GM12878 (cell line): ENCODE results near the gene CIAO2A. TPM values are rescaled to one million over a fixed set of nuclear protein-coding genes. Genes with fewer than 3 reads are reported as not detected.

Experiments used
- CREB1 ChIP-seq: IDR thresholded peaks from 2 replicates; pipeline ENCODE4 v1.6.1; 2012; ENCODE audit warnings: low read depth, mild to moderate bottlenecking, inconsistent platforms
- FOXM1 ChIP-seq: IDR thresholded peaks from 2 replicates; pipeline ENCODE4 v1.6.1; 2012; ENCODE audit warnings: low read depth, mild to moderate bottlenecking, inconsistent platforms, low read length, moderate library complexity
- KDM1A ChIP-seq: fragments of 200-600 bp; sonication (generic); IDR thresholded peaks from 2 replicates; pipeline ENCODE4 v1.6.1; 2016; ENCODE audit warnings: borderline replicate concordance
- MEF2A ChIP-seq: IDR thresholded peaks from 2 replicates; pipeline ENCODE4 v1.6.1; 2011; ENCODE audit warnings: low read depth, mild to moderate bottlenecking, low read length, moderate library complexity; ENCODE audit not compliant: insufficient read depth
- NFYA ChIP-seq: IDR thresholded peaks from 2 replicates; pipeline ENCODE4 v1.6.1; 2011; ENCODE audit warnings: low read depth, mild to moderate bottlenecking, low read length, improper control_type of control experiment, borderline replicate concordance
- NR2C2 ChIP-seq: IDR thresholded peaks from 2 replicates; pipeline ENCODE4 v1.6.1; 2011; ENCODE audit warnings: borderline replicate concordance, low read depth; ENCODE audit not compliant: control insufficient read depth, insufficient read length
- SKIL ChIP-seq: fragments of 450-650 bp; IDR thresholded peaks from 2 replicates; pipeline ENCODE4 v1.6.1; 2017; ENCODE audit warnings: mild to moderate bottlenecking, low read depth, inconsistent platforms; ENCODE audit not compliant: poor library complexity, severe bottlenecking
- TCF7 ChIP-seq: IDR thresholded peaks from 2 replicates; pipeline ENCODE4 v1.6.1; 2014; ENCODE audit warnings: antibody characterized with exemption, borderline replicate concordance
- ZBTB4 ChIP-seq: fragments of 450-650 bp; formaldehyde crosslinking; IDR thresholded peaks from 2 replicates; pipeline ENCODE4 v1.4.0; 2022; ENCODE audit warnings: mild to moderate bottlenecking, moderate library complexity
- polyA plus RNA-seq, 11 experiments: library from polyadenylated mRNA; depleted of rRNA in 4 of 11; unstranded in 6 of 11; stranded (reverse) in 5 of 11; fragments of >200 nt; fragmentation: Nextera tagmentation in 4 of 11; fragmentation: Illumina TruSeq in 1 of 11; extraction: Ambion mirVana in 4 of 11; extraction: Trizol in 1 of 11; gene quantifications; 1 replicate in 1 of 11; 2 replicates in 10 of 11; pipeline versions ENCODE4 v1.2.1 to v1.2.3, GENCODE V29; 2011 to 2016; ENCODE audit warnings: inconsistent platforms in 2 of 11, missing spikeins in 2 of 11, low read depth in 1 of 11
- total RNA-seq, 4 experiments: library from RNA; depleted of rRNA in 3 of 4; stranded (reverse); fragments of >200 nt in 3 of 4; fragmentation: Illumina TruSeq in 1 of 4; extraction: Trizol in 1 of 4; gene quantifications; 2 replicates each; pipeline versions ENCODE4 v1.2.1 to v1.2.3, GENCODE V29; 2013 to 2021
- TF ChIP-seq, protein P1 (sequence below): fragments of 450-650 bp; IDR thresholded peaks from 2 replicates; pipeline ENCODE4 v1.6.1; 2016; ENCODE audit warnings: mild to moderate bottlenecking
- TF ChIP-seq, protein P2 (sequence below): IDR thresholded peaks from 2 replicates; pipeline ENCODE4 v1.6.1; 2012; ENCODE audit warnings: low read depth, low read length, improper control_type of control experiment

CIAO2A gene
- total and polyA plus RNA-seq, 10 of the 15 experiments (the other 5 are each of a cell fraction or from before 2014, with no cell fraction given), result 94.5 to 400 (median 204) TPM

DNA sequence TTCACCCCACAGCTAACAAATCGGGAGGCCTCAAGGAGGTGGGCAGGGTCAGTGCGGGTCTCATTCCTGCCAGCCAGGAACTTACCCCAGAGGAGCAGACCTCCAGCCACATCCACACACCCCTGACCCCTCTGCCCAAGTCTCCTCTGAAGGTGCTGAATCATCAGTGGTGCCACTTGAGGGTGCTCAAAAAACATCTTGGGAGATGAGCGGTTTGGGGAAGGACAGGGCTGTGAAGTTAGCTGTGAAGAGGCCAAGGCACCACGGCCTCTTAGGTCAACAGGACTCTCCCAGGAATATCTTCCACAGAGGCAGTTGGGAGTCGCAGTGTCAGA, 48.6 kb downstream of the CIAO2A start (continued):
- TF ChIP-seq SKIL (no peak), CREB1 (no peak), NR2C2 (no peak), FOXM1 (no peak), TCF7 (no peak), KDM1A (no peak), MEF2A (no peak), NFYA (no peak), ZBTB4 (no peak)
- TF ChIP-seq, protein P1, sequence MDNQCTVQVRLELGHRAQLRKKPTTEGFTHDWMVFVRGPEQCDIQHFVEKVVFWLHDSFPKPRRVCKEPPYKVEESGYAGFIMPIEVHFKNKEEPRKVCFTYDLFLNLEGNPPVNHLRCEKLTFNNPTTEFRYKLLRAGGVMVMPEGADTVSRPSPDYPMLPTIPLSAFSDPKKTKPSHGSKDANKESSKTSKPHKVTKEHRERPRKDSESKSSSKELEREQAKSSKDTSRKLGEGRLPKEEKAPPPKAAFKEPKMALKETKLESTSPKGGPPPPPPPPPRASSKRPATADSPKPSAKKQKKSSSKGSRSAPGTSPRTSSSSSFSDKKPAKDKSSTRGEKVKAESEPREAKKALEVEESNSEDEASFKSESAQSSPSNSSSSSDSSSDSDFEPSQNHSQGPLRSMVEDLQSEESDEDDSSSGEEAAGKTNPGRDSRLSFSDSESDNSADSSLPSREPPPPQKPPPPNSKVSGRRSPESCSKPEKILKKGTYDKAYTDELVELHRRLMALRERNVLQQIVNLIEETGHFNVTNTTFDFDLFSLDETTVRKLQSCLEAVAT, result no peak
- TF ChIP-seq, protein P2, sequence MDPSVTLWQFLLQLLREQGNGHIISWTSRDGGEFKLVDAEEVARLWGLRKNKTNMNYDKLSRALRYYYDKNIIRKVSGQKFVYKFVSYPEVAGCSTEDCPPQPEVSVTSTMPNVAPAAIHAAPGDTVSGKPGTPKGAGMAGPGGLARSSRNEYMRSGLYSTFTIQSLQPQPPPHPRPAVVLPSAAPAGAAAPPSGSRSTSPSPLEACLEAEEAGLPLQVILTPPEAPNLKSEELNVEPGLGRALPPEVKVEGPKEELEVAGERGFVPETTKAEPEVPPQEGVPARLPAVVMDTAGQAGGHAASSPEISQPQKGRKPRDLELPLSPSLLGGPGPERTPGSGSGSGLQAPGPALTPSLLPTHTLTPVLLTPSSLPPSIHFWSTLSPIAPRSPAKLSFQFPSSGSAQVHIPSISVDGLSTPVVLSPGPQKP, result no peak
